Measurements from ENCODE around the gene GUCY1B1. TPM values are rescaled to one million over a fixed set of nuclear protein-coding genes. Genes with fewer than 3 reads are reported as not detected.

GUCY1B1 gene
- polyA plus RNA-seq, 1 donor from 2014 or later: 13.6 TPM

- no peaks in the 10 kb centered on the region for H3K36me3 ChIP-seq (ENCODE audit: insufficient read depth, low read length)
- H3K79me2 ChIP-seq (replicated peaks; ENCODE audit: insufficient read depth, low read length): no peaks in the 10 kb centered on the region
- no peak overlapping the region for H3K9ac ChIP-seq (ENCODE audit: low read length)
- H2AFZ ChIP-seq (ENCODE audit: low read depth, low read length): no peak overlapping the region
- H3K9me2 ChIP-seq (ENCODE audit: insufficient read depth, low read length): no peaks in the 10 kb centered on the region
- no peak overlapping the region for H3K4me2 ChIP-seq (ENCODE audit: low read length)
- H3F3A ChIP-seq (ENCODE audit: insufficient read depth, low read length, poor library complexity, severe bottlenecking): no peaks in the 10 kb centered on the region
- no peak overlapping the region for H3K4me3 ChIP-seq (ENCODE audit: low read length)
- no peaks in the 10 kb centered on the region for H4K20me1 ChIP-seq (ENCODE audit: insufficient read depth)
- H3K9me3 ChIP-seq (ENCODE audit: low read length): no peaks in the 10 kb centered on the region
- no peaks in the 10 kb centered on the region for H3K27me3 ChIP-seq (ENCODE audit: insufficient read depth, low read depth, low read length)
- H3K27ac ChIP-seq (ENCODE audit: low read length): no peak overlapping the region
- TF ChIP-seq SMC3 (conservative IDR thresholded peaks at IDR 0.05; ENCODE audit: poor library complexity): no peak
Observed at GRCh38 chr4:155818639-155819038, 59.8 kb downstream of the GUCY1B1 start.

- no peak overlapping the region for H2AFZ ChIP-seq (ENCODE audit: low read depth, low read length)
- H3K4me3 ChIP-seq (ENCODE audit: low read length): no peak overlapping the region
- no peak overlapping the region for H3K4me2 ChIP-seq (ENCODE audit: low read length)
- no peaks in the 10 kb centered on the region for H4K20me1 ChIP-seq (ENCODE audit: insufficient read depth)
- H3K79me2 ChIP-seq (replicated peaks; ENCODE audit: insufficient read depth, low read length): no peaks in the 10 kb centered on the region
- H3K9me2 ChIP-seq (ENCODE audit: insufficient read depth, low read length): no peaks in the 10 kb centered on the region
- no peak overlapping the region for H3K27ac ChIP-seq (ENCODE audit: low read length)
- TF ChIP-seq REST (IDR thresholded peaks at IDR 0.05; ENCODE audit: borderline replicate concordance) (no peak), EZH2 (IDR thresholded peaks at IDR 0.05; ENCODE audit: borderline replicate concordance, insufficient read depth, low read length, poor library complexity, severe bottlenecking) (no peak), TAF1 (IDR thresholded peaks at IDR 0.05; ENCODE audit: low read depth) (no peak), EP300 (conservative IDR thresholded peaks at IDR 0.05; ENCODE audit: poor library complexity, severe bottlenecking) (no peak), RAD21 (conservative IDR thresholded peaks at IDR 0.05) (no peak), CTCF (IDR thresholded peaks at IDR 0.05; ENCODE audit: poor library complexity, severe bottlenecking) (no peak), SMC3 (conservative IDR thresholded peaks at IDR 0.05; ENCODE audit: poor library complexity) (no peak), MXI1 (conservative IDR thresholded peaks at IDR 0.05; ENCODE audit: poor library complexity, severe bottlenecking) (no peak), POLR2AphosphoS5 (IDR thresholded peaks at IDR 0.05) (no peak)
- no peaks in the 10 kb centered on the region for H3K9me3 ChIP-seq (ENCODE audit: low read length)
- H3K27me3 ChIP-seq (ENCODE audit: insufficient read depth, low read depth, low read length): no peaks in the 10 kb centered on the region
- H3K36me3 ChIP-seq (ENCODE audit: insufficient read depth, low read length): no peaks in the 10 kb centered on the region
- H3K9ac ChIP-seq (ENCODE audit: low read length): no peak overlapping the region
- no peaks in the 10 kb centered on the region for H3F3A ChIP-seq (ENCODE audit: insufficient read depth, low read length, poor library complexity, severe bottlenecking)
Observed at GRCh38 chr4:155819066-155819465, 60.2 kb downstream of the GUCY1B1 start.
